Activated T-cell treated with anti-CD3 and anti-CD28 coated beads for 24 hours (primary cell): ENCODE data around the gene COL27A1.

ENCODE experiments used
- DNase-seq: peaks from one replicate; pipeline ENCODE4 v3.0.0-alpha.2; 2020; ENCODE audit warnings: low read depth

Gene COL27A1

DNA sequence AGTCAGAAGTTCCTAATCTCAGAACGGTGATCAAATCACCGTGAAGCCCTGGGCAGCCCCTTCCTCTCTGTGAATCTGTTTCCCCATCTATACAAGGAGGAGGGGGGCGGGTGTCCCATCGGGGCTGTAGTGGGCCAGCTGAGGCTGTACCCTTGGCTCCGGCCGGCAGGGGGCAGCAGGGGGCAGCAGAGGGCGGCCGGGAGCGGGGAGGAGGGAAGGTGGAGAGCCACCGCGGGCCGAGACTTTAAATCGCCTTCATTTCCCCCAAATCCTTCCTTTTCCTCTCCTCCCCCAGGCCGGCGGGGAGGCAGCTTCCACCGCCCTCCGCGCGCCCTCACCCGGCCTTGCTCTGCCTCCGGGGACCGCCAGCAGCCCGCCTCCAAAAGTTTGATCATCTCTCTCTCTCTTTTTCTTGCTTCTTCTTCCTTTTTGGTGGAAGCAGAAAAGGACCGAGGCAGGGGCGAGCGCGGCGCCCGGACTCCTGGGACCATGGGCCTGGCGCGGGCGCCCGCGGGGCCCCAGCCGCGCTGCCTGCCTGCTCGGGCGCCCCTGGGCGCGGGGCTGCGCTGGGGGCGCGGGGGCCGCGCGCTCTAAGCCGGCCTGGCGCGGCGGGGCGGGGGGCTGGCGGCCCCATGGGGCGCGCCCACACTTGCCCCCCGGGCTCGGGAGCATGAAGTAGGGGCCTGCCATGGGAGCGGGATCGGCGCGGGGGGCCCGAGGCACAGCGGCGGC lies at the start of gene COL27A1:
COL27A1 (plus strand) TSS at position 275 of the 732 bp plus-strand sequence; CDS start at position 689, 414 bp downstream.
- DNase-seq, result peak; percentile 72

DNA sequence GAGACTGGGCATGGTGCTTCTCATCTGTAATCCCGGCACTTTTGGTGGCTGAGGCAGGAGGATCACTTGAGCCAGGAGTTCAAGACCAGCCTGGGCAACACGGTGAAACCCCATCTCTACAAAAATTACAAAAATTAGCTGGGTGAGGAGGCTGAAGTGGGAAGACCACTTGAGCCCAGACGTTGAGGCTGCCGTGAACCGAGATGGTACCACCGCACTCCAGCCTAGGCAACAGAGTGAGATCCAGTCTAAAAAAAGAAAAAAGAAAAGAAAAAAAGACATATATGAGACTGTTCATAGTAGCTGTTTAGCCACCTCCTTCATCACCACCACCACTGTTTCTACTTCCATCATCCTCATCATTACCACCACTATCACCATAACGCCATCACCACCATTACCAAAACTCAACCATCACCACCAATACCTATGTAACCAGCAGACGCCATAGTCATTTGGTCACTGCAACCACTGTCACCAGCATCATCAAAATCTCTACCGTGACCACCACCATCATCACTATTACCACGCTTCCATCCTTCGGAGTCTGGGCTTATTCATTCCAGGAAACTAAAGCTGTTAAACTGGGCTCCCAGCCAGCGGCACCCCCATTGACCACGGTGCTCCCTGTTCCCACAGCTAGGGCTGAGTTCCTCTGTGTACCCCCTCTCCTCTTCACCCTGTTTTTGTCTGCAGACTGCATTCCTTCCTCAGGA lies 47.9 kb upstream of the COL27A1 start:
- DNase-seq, result no peak

DNA sequence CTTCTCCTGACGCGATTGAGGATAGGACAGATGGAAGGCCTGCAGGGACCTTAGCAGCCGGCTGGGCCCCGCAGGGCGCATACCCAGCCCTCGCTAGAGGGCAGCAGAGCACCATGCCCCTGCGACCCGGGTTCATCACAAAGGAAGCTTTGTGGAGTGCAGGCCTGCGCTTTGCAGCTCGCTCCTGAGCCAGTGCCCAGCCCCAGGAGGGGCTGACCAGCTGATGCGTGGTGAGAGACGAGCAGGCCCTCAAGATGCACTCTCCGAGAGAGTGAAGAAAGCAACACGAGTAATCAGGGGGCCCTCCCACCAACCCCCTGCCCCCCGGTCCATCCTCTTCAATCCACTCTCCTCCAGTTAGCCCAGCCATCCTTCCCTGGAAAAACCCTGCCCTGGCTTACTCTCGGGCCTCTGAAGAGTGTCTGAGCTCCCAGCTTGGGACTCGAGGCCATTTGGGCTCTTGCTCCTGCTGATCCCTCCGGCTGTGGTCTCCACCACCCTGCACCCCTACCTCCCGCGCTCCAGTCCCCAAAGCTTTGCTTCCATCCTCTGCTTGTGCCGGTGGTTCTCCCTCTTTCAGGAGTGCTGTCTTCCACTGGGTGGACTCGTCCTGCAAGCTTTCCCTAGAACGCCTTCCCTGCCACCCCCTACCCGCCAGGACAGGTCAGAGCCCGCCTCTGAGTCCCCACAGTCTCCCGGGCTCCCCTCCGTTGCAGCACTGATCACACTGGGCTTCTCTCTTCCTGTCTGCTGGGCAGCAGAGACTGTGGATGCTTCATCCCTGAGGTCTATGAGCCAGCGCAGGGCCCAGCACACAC lies 47.1 kb upstream of the COL27A1 start:
- DNase-seq, result peak; percentile 33

DNA sequence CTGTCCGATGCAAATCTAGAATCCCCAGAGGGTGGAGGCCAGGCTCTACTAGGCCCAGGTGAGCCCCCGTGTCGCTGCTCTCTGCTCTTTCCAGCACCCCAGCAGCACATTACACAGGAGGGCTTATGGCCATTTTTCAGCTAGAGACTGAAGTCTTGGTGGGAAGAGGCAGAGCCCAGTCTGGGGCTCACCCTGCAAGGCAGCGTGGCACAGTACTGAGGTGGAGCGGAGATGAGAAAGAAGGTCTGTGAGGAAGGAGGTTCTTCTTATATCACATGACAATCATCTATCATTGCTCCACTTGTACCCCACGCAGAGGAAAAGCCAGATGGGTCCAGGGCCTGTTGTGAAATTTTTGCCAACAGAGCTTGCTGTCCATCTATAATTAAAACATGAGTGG lies 46.2 kb upstream of the COL27A1 start:
- DNase-seq, result no peak

DNA sequence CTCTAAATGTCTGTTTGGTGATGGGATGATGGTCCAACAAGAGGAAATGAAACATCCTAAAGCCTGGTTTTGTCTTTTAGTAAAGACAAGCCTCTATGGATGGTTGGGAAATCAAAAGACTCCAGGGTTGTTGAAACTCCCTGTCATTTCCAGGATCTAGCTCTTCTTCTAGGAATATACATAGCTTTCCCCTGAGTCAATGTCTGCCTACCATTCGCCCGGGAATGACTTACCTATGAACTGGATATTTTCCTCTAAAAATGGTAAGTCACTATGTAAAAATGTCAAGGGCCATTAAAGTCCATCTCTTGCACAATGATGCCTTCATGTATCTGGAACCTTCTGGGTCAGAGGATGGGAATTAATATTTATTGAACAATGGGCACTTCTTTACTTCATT lies 45.2 kb upstream of the COL27A1 start:
- no peak for DNase-seq

DNA sequence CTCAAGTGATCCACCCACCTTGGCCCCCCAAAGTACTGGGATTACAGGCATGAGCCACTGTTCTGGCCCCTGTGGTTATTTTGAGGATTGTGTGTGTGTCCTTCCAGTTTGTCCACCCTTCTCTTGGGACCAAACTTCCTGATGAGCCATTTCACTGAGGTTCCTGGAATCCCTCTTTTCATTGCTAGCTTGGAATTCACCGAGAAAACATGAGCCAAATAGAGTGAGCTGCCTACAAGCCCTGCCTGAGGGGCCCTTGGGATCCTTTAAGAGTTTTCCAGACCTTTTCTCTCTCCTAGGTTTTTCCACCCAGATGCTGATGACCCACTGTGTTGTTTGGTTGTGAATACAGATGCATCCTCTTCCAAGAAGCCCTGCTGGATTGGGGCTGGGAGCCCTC lies 43.0 kb upstream of the COL27A1 start:
- no peak for DNase-seq

DNA sequence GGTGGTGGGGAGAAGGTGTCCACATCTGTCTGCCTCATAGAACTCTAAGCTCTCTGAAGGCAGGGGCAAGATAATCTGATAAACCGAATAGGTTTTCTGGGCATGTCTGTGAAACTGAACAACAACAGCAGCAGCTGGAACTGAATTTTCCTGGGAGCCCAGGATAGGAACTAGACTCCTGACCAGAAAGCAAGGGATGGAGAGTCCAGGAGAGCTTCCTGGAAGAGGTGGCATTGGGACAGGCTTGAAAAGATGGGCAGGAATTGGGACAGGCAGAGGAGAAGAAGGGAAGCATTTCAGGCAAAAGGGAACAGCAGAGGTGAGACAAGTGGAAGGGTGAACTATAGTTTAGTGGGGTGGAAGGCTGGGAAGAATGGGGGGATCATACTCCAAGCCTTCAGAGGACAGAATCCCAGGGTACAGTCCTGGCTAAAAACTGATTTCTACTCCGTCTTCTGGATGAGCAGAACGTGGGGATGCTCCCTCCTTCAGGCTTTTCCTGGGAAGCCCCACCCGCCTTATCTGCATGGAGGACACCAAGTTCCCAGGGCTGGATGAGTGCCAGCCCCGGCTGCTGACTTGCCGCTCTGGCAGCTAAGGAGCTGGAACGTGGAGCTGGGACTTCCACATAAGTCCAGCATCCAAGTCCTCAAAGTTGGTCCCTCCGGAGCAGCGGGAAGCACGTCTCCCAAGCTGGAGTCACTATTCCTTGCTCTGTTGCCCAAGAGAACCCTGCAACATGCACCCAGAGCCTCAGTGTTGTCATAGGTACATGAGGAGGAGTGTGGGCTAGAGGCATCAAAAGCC lies 42.4 kb upstream of the COL27A1 start:
- no peak for DNase-seq

DNA sequence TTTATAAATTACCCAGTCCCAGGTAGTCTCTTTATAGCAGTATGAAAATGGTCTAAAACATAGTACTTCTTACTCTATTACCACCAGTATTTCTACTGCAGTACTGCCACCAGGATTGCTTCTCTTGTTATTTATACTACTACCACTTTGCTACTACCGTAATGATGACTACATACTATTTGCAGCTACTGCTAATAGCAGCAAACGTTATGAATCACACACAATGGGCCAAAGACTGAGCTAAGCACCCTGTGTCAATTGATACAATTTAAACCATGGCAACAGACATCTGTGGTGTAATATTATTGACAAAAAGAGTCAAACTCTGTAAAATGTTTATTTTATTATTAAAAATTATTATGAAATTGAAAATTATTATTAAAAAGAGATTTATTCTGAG lies 41.0 kb upstream of the COL27A1 start:
- no peak for DNase-seq

DNA sequence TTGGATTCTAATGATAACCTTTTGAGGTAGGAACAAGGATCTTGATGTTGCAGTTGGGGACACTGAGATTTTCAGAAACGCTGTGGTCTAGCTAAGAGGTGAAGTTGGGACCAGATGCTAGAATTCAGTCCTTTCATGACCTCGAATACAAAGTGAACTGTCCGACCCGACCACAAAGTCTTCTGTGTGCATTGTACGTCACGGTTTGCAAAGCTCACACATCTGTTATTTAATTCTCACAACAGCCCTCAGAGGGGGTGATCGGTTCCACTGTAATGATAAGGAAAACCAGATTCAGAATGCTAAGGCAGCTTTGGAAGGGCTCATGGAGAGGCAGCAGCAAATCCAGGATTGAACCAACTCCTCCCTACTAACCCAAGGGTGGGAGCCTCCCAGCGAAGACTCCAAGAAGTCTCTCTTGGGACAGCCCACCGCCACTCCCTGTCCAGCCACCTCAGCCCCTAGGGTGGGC lies 39.6 kb upstream of the COL27A1 start:
- DNase-seq, result no peak

DNA sequence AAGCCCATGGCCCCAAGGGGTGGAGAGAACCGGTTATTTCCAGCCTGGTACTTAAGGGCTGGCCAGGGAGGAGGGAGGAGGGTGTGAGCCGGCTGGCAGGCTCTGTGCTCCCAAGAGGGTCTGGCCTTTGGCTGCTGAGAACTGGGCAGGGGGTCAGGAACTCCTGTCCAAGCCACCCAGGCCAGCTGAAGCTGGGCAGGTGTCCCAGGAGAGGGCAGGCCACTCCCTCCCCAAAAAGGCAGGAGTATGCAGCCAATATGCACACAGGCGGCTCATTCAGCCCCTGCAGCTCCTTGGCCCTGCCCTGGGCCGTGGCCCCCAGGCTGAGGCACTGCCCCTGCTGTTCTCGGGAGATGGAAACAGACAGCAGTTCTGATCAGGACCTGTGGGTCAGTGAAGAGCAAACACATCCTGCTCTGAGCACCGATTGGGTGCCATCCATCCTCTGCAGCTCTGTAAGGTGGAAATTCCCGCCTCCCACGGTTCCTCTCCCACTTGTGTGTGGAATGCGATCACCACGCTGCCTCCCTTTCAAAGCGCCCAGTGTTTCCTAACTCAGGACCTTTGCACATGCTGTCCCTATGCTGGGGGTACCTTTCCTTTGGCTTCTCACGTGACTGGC lies 39.1 kb upstream of the COL27A1 start:
- no peak for DNase-seq

DNA sequence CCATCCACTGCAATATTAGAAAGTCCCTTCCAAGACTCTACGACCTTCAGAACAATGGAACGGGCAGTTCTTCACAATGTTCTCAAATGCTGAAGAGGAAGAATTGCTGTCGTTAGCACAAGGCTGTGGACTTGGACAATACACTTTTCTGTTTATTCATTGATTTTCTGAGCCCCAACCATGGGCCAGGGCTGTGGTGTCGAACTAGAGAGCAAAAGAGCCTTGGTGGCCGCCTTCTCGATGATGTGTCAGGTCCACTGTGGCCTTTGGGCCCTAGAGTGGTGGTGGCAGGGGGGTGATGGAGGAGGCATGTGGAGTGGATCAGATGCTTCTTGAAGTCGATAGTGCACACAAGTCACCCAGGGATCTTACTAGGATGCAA lies 37.7 kb upstream of the COL27A1 start:
- DNase-seq, result no peak

DNA sequence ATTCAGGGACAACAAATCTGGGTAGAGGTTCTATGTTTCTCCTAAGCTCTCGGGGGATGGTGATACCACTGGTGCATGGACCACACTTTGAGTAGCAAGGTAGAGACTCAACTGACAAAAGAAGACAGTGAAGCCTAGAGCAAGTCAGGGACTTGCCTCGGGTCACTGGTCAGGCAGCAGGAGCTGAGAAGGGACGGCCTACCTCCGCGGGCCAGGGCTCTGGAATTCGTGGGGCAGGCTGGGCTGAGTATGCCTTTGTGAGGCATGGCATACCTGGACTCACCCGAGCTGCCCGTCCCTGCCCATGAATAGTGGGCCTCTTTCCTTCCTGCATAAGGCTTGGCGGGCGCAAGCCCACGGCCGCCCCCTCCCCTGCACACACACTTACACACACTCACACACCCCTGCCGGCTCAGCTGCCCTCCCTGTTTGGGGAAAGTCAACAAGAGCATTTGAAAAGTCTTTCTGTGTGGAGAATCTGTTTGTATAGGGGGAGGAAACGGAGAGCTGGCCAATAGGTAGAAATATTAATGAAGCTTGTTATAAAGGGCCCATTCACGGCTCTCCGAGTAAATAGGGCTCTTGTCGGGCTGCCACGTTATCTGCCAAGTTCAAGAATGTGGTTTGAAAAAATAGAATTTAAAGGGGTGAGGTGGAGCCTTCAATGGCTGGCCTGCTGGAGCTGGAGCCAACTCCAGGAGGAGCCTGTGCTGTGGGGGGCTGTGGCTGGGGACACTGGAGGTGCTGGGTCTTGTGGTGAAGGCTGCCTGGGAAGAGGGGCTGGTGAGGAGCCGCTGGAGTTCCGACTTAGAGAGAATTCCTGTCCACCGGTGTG lies 37.1 kb upstream of the COL27A1 start:
- DNase-seq, result no peak

DNA sequence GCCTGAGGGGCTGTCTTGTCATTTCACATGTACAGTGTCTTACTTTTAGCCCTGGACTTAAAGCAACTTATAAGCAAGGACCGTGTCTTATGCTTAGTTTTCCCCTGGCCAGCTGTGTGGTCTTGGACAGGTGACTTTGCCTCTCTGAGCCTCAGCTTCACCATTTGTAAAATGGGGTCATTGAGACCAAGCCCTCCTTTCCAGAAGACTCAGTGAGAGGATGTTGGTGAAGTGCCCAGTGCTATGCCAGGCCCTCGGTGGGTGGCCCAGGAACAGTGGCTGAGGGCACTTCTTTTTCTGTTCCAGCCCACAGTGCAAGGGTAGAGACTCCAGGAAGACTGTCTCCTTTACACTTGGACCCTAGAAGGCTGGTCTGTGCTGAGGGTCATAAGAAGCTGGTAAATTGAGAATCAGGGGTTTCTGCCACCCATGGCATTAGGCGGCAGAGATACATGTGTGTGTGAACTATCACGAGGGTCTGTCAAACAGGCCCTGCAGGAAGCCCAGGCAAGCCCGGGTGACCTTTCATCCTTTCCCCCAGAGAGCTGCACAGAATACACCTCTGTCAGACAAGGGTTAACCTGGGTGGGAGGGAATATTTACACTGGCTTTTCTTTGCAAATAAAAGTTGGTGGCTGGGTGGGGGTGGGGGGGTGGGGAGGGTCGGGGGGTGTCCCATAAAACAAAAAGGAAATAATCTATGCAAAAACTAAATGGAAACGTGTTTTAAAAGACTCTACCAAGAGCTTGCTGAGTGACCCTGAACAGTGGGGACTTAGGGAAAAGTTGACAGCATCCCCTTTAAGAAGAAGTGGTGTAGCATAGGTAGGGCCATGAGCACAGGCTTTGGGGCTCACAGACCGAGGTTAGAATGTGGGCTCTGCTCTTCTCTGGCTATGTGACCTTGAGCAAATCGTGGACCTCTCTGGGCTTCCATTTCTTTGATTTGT lies 35.8 kb upstream of the COL27A1 start:
- no peak for DNase-seq

DNA sequence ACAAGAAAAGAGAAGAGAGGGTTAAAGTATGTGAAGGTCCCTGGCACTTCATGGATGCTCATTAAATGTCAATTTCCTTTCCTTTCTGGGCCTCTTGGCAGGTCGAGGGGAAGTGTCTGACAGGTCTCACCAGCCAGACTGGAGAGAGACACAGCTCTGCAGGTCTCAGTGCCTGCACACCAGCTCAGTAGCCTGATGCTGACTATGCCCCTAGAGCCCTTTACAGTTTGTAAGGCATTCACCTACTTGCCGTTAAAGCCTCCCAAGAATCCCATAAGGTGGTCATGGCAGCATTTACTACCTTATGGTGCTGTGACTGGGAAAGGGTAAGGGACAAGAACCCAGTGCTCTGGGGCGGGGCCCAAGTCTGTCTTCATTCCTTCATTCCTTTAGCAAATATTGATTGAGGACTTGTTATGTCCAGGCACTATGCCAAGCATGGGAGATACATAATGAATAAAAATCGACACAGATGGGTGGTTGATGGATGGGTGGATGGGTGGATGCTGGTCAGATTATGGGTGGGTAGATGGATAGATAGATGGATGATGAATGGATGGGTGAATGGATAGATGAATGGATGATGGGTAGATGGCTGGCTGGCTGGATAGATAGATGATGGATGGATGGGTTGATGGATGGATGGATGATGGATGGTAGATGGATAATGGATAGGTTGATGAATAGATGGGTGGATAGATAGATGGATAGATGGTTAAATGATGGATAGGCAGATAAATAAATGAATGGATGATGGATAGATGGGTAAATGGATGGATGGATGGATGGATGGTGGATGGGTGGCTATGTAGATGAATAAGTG lies 34.9 kb upstream of the COL27A1 start:
- DNase-seq, result no peak

DNA sequence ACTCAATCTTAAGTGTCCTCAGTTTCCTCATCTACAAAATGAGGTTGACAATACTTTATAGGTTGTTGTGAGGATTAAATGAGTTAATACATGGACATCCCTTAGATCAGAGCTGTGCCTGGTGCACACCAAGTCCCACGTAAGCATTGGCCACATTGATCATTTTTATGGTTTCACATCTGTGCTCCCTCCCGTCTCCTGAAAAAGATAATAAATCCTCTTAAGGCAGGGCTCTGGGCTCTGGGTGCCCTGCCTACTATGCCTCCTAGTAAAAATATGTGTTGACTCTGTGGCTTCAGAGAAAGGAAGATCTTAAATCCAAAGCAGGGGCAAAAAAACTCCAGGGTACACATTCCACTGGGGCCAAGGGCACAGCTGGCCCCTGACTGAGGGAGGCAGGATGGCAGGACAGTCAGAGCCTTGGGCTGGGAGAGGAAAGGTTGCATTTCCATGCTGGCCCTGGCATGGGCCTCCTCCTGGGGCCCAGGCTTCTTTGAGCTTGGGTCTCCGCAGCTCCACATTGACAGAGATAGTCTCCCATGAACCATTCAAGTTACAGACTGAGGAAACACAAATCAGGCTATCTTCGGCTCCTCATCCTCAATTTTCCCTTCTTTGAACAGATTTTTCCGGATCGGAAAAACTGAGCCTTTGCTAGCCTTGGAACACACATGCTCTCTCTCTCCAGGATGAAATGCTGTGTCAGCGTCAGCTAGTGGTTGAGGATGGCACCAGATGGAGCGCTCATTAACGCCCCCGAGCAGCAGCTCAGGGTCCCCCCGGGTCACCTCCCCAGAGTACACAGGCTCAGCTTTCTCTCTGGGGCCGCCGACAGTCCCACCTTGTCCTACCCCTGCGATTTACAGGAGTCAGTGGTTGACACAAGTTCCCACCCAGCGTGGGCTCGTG lies 33.9 kb upstream of the COL27A1 start:
- no peak for DNase-seq

DNA sequence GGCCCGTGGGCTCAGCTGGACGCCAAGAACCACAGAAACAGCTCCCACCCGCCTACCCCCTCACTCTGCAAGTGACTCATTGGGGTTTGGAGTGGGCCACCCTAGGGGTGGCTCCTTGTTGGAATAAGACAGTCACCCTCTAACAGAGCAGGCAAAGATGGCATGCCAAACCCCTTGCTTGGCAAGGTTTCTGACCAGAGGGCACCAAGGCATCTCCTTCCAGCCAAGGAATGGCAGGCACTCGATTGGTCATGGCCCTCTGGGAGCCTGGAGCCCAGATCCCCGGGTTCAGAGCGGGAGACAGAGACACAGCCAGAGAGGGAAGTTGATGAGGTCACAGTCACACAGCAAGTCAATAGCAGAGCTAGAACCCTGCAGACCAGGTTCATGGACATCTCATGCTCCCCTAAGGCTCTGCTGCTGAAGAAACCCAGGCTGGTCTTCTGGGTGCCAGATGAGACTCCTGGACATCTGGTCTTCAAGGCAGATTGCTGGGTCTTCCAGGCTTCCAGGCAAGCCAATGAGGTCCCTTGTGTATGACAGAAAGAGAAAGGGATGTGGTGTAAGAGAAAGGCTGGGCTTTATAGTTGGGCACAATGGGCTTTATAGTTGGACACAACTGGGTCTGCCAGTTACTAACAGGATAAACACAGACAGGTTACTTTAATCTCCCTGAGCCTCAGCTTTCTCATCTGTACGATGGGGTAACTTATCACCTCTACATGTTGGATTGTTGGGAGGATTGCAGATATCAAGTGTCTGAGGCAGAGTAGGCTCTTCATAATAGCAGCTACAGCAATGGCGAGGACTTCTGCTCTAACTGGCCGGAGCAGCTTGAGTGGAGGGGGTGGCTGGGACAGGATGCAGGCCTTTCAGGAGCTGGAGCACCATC lies 33.0 kb upstream of the COL27A1 start:
- DNase-seq, result no peak
